H1 (cell line): Measurements from ENCODE around the gene PCP4L1. TPM values are rescaled to one million over a fixed set of nuclear protein-coding genes. Genes with fewer than 3 reads are reported as not detected.

Source experiments
- CHD1 ChIP-seq: IDR thresholded peaks from 2 replicates; pipeline ENCODE4 v1.6.1; 2012; ENCODE audit warnings: low read depth, low read length, improper control_type of control experiment
- CHD2 ChIP-seq: IDR thresholded peaks from 2 replicates; pipeline ENCODE4 v1.6.1; 2012; ENCODE audit warnings: low read length, improper control_type of control experiment
- EP300 ChIP-seq, 2 experiments: IDR thresholded peaks; 1 replicate in 1 of 2; 2 replicates in 1 of 2; pipeline ENCODE4 v1.6.1; 2011 to 2012; ENCODE audit warnings: low read depth in 2 of 2, low read length in 2 of 2, mild to moderate bottlenecking in 2 of 2, borderline replicate concordance in 1 of 2, inconsistent platforms in 1 of 2, moderate library complexity in 1 of 2
- SP2 ChIP-seq: IDR thresholded peaks from 2 replicates; pipeline ENCODE4 v1.6.1; 2012; ENCODE audit warnings: mild to moderate bottlenecking, low read length, inconsistent platforms
- SUZ12 ChIP-seq: fragments of 200-600 bp; sonication (generic); IDR thresholded peaks from 2 replicates; pipeline ENCODE4 v1.6.1; 2012; ENCODE audit warnings: mild to moderate bottlenecking, inconsistent platforms, low read length, moderate library complexity, mixed read lengths
- TCF12 ChIP-seq: IDR thresholded peaks from 2 replicates; pipeline ENCODE4 v1.6.1; 2011; ENCODE audit warnings: low read depth, mild to moderate bottlenecking, low read length
- polyA plus RNA-seq, 7 experiments: library from polyadenylated mRNA; depleted of rRNA in 3 of 7; stranded (reverse) in 5 of 7; unstranded in 2 of 7; fragments of >200 nt in 5 of 7; fragments of 200-250 nt in 2 of 7; gene quantifications; 1 replicate in 5 of 7; 2 replicates in 1 of 7; 4 replicates in 1 of 7; pipeline versions ENCODE4 v1.2.1 to v1.2.3, GENCODE V29; 2011 to 2013; ENCODE audit warnings: missing spikeins in 2 of 7, mixed read lengths in 2 of 7
- total RNA-seq: library from RNA; stranded (reverse); fragmentation: NEBNext Ultra II Directional; extraction: Animal tissue kit (Norgen Biotek cat#: 25700); gene quantifications from 2 replicates; pipeline ENCODE4 v1.2.1, GENCODE V29; 2021
- TF ChIP-seq, protein P1 (sequence below): fragments of 300-600 bp; sonication (generic); IDR thresholded peaks from 2 replicates; pipeline ENCODE4 v1.7.1; 2012; ENCODE audit warnings: low read length, moderate library complexity, mild to moderate bottlenecking, inconsistent platforms; ENCODE audit not compliant: insufficient replicate concordance

PCP4L1 gene
- total and polyA plus RNA-seq, 2 of the 8 experiments (the other 6 are each of a cell fraction or from before 2014, with no cell fraction given) = 0.41 to 1.0 TPM

- TF ChIP-seq, protein P1, sequence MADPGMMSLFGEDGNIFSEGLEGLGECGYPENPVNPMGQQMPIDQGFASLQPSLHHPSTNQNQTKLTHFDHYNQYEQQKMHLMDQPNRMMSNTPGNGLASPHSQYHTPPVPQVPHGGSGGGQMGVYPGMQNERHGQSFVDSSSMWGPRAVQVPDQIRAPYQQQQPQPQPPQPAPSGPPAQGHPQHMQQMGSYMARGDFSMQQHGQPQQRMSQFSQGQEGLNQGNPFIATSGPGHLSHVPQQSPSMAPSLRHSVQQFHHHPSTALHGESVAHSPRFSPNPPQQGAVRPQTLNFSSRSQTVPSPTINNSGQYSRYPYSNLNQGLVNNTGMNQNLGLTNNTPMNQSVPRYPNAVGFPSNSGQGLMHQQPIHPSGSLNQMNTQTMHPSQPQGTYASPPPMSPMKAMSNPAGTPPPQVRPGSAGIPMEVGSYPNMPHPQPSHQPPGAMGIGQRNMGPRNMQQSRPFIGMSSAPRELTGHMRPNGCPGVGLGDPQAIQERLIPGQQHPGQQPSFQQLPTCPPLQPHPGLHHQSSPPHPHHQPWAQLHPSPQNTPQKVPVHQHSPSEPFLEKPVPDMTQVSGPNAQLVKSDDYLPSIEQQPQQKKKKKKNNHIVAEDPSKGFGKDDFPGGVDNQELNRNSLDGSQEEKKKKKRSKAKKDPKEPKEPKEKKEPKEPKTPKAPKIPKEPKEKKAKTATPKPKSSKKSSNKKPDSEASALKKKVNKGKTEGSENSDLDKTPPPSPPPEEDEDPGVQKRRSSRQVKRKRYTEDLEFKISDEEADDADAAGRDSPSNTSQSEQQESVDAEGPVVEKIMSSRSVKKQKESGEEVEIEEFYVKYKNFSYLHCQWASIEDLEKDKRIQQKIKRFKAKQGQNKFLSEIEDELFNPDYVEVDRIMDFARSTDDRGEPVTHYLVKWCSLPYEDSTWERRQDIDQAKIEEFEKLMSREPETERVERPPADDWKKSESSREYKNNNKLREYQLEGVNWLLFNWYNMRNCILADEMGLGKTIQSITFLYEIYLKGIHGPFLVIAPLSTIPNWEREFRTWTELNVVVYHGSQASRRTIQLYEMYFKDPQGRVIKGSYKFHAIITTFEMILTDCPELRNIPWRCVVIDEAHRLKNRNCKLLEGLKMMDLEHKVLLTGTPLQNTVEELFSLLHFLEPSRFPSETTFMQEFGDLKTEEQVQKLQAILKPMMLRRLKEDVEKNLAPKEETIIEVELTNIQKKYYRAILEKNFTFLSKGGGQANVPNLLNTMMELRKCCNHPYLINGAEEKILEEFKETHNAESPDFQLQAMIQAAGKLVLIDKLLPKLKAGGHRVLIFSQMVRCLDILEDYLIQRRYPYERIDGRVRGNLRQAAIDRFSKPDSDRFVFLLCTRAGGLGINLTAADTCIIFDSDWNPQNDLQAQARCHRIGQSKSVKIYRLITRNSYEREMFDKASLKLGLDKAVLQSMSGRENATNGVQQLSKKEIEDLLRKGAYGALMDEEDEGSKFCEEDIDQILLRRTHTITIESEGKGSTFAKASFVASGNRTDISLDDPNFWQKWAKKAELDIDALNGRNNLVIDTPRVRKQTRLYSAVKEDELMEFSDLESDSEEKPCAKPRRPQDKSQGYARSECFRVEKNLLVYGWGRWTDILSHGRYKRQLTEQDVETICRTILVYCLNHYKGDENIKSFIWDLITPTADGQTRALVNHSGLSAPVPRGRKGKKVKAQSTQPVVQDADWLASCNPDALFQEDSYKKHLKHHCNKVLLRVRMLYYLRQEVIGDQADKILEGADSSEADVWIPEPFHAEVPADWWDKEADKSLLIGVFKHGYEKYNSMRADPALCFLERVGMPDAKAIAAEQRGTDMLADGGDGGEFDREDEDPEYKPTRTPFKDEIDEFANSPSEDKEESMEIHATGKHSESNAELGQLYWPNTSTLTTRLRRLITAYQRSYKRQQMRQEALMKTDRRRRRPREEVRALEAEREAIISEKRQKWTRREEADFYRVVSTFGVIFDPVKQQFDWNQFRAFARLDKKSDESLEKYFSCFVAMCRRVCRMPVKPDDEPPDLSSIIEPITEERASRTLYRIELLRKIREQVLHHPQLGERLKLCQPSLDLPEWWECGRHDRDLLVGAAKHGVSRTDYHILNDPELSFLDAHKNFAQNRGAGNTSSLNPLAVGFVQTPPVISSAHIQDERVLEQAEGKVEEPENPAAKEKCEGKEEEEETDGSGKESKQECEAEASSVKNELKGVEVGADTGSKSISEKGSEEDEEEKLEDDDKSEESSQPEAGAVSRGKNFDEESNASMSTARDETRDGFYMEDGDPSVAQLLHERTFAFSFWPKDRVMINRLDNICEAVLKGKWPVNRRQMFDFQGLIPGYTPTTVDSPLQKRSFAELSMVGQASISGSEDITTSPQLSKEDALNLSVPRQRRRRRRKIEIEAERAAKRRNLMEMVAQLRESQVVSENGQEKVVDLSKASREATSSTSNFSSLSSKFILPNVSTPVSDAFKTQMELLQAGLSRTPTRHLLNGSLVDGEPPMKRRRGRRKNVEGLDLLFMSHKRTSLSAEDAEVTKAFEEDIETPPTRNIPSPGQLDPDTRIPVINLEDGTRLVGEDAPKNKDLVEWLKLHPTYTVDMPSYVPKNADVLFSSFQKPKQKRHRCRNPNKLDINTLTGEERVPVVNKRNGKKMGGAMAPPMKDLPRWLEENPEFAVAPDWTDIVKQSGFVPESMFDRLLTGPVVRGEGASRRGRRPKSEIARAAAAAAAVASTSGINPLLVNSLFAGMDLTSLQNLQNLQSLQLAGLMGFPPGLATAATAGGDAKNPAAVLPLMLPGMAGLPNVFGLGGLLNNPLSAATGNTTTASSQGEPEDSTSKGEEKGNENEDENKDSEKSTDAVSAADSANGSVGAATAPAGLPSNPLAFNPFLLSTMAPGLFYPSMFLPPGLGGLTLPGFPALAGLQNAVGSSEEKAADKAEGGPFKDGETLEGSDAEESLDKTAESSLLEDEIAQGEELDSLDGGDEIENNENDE = no peak
- TF ChIP-seq SUZ12 (no peak), SP2 (peak; percentile 69), CHD2 (peak; percentile 81), EP300 (IDR thresholded peaks at IDR 0.05; ENCODE audit: borderline replicate concordance in 1 of 2, low read depth in 2 of 2, low read length in 2 of 2) (no peak), TCF12 (no peak), CHD1 (no peak)
- TF ChIP-seq, all 59 proteins: peak for 18
Observed at GRCh38 chr1:161225534-161226319, 32.8 kb upstream of the PCP4L1 start, which contains the start of gene TOMM40L (continued).
